Vagina (tissue), 2 donors: ENCODE results near the gene SEMG1.

Source experiments
- POLR2A ChIP-seq, 2 donors: fragments of 450-650 bp; IDR thresholded peaks; one replicate each; pipeline ENCODE4 v1.6.1; 2017; ENCODE audit warnings: antibody characterized with exemption in 2 of 2, mild to moderate bottlenecking in 2 of 2, moderate library complexity in 2 of 2
- POLR2AphosphoS5 ChIP-seq, 2 donors: sonication (generic); formaldehyde crosslinking; IDR thresholded peaks; one replicate each; pipeline ENCODE4 v1.9.0; 2017; ENCODE audit warnings: antibody characterized with exemption in 2 of 2, mild to moderate bottlenecking in 2 of 2, low read depth in 1 of 2; ENCODE audit not compliant: insufficient read depth in 1 of 2
- TF ChIP-seq, protein P1 (sequence below), 3 experiments: fragments of 450-650 bp in 2 of 3; fragments of 200-600 bp in 1 of 3; sonication (generic) in 1 of 3; IDR thresholded peaks; one replicate each; pipeline ENCODE4 v1.5.1; 2017 to 2019; ENCODE audit warnings: antibody characterized with exemption in 3 of 3, mild to moderate bottlenecking in 2 of 3, moderate library complexity in 2 of 3

GRCh38 chr20:45173522-45173921 is 33.3 kb upstream of the SEMG1 start:
- TF ChIP-seq, protein P1, sequence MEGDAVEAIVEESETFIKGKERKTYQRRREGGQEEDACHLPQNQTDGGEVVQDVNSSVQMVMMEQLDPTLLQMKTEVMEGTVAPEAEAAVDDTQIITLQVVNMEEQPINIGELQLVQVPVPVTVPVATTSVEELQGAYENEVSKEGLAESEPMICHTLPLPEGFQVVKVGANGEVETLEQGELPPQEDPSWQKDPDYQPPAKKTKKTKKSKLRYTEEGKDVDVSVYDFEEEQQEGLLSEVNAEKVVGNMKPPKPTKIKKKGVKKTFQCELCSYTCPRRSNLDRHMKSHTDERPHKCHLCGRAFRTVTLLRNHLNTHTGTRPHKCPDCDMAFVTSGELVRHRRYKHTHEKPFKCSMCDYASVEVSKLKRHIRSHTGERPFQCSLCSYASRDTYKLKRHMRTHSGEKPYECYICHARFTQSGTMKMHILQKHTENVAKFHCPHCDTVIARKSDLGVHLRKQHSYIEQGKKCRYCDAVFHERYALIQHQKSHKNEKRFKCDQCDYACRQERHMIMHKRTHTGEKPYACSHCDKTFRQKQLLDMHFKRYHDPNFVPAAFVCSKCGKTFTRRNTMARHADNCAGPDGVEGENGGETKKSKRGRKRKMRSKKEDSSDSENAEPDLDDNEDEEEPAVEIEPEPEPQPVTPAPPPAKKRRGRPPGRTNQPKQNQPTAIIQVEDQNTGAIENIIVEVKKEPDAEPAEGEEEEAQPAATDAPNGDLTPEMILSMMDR (IDR thresholded peaks at IDR 0.05): no peak
- TF ChIP-seq POLR2AphosphoS5 (IDR thresholded peaks at IDR 0.05; ENCODE audit: insufficient read depth in 1 of 2, low read depth in 1 of 2) (no peak), POLR2A (IDR thresholded peaks at IDR 0.05) (no peak)
